HG03066 (cell line): Measurements from ENCODE around the gene DEFB112.

ENCODE experiments used
- ATAC-seq: cut with Tn5 transposase; IDR thresholded peaks from one replicate; pipeline ENCODE4 v1.9.1; 2021; ENCODE audit warnings: low read depth; ENCODE audit not compliant: unreplicated experiment

The DEFB112 gene

GRCh38 chr6:50003139-50003538 is 46.6 kb downstream of the DEFB112 start:
- no peak for ATAC-seq

DNA sequence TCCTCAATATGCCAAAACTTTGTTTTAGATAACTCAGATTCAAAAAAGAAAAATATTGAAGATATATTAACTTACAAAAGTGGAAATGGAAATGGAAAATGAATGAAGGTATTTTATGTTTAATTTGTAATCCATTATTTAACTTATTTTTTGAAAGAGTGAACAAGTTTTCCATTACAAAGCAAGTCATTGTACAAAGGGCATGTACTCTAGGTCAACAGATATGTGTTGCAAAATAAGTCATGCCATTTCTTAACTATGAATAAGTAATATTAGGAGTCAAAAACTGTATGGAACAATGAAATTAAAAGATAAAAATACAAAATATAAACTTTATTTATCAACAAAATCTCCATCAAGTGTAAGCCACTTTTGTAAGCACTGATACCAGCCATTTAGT is 54.5 kb downstream of the DEFB112 start:
- ATAC-seq, result no peak
